HG03175 (cell line): Measurements from ENCODE around the gene AP4M1.

Experiments
- ATAC-seq: cut with Tn5 transposase; IDR thresholded peaks from one replicate; pipeline ENCODE4 v1.9.1; 2021; ENCODE audit warnings: mild to moderate bottlenecking, moderate library complexity; ENCODE audit not compliant: unreplicated experiment

Gene AP4M1

DNA sequence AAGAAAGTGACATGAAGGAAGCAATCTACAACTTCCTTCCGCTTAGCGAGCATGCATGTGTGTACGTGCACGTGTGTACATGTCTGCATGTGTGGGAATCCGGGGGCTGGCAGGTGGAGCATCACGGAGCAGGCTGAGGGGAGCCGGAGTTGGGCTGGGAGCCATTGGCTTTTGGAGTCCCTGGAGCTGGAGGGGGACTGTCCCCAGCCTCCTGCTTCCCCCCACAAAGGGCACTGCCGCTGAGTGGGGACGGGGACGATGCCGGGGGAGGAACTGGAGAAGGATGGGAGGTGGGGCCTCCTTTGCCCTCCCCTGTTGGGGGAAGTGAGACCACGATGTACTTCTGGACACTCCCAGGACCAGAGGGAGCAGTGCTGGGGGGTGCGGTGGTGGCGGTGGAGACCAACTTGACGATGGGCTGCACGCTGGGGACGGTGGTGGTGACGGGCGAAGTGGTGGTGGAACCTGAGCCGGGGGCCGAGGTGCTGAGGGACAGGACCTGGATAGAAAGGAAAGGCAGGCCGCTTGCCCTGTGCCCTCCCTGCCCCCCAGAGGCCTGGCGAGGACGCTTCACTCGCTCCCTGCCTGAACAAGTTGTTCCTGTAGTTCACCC lies 5.8 kb downstream of the AP4M1 start:
- no peak for ATAC-seq

DNA sequence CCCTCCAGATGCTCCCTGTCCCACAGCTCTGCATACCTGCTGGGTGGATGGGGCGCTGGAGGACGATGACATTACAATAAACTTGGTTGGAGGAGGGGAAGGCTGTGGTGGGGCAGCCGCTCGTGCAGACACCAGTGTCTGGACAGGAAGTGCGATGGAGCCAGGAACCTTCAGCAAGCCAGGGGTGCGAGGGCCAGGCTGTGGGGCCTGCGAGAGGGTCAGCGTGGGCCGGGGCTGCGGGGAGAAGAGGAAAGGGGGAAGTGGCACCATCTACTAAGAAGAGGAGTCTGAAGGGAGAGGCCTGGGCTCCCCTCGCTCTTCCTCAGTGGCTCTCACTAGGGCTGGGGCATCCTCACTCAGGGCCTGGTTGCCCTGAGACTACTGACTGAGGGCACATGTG lies 6.4 kb downstream of the AP4M1 start:
- no peak for ATAC-seq

DNA sequence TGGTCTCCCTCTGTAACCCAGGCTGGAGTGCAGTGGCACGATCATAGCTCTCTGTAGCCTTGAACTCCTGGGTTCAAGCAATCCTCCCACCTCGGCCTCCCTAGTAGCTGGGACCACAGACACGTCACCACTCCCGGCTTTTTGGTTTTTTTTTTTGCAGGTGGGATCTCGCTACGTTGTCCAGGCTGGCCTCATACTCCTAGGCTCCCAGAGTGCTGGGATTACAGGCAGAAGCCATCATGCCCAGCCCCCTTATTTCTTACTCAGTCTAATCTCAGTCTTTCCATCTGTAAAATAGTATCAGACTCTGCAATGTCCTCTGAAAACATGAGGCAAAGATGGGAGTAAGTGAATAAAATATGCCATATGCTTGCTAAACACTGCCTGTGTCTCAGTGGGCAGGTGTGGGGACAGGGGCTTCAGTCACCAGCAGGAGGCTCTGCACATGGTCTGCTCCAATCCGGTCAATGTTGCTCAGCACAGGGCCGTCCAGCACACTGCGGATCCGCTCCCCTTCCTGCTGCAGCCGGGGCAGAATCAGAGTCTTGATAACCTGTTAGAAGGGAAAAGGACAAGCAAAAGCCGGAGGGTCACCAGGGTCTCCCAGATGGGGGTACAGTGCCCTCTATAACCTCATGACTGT lies 8.2 kb downstream of the AP4M1 start:
- ATAC-seq, result no peak

DNA sequence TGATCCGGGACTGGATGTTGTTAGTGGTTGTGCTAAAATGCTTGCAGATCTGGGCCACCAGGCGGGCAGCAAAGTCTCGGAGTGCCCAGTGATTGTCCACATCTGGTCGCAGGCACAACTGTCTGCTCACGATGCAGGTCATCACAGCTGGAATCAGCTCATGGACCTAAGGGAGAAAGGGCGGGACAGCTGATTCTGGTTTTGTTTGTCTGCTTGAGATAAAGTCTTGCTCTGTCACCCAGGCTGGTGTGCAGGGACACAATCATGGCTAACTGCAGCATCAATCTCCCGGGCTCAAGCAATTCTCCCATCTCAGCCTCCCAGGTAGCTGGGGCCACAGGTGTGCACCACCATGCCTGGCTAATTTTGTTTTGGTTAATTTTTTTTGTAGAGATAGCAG lies 9.7 kb downstream of the AP4M1 start:
- no peak for ATAC-seq

DNA sequence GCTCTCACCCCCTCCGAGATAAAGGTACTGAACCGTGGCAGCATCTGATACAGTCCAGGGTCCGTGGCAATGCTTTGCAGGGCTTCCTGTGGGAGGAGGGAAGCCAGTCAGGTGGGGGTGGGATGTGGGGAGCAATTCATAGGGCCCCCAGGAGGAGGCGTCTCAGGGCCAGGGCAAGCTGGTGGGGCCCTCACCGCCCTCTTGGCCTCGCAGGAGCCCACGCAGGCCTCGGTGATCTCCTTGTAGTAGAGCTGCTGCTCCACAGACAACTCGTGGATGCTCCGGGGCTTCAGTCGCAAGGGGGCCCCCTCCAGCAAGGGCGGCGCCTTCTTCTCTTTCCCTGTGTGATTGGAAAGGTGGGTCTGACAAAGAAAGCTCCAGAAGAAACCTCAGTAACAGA lies 10.5 kb downstream of the AP4M1 start:
- ATAC-seq, result no peak

DNA sequence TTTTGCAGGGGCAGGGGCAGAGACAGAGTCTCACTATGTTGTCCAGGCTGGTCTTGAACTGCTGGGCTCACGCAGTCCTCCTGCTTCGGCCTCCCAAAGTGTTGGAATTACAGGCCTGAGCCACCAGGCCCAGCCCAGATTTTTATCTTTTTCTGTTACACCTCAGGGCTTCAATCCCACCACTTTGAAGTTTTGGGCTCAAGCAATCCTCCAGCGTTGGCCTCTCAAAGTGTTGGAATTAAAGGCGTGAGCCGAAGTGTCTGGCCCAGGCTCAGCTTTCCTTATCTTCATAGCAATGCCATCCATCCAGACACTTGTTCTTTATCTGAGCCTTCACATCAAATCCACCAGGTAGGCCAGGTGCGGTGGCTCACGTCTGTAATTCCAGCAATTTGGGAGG lies 13.6 kb downstream of the AP4M1 start:
- no peak for ATAC-seq

DNA sequence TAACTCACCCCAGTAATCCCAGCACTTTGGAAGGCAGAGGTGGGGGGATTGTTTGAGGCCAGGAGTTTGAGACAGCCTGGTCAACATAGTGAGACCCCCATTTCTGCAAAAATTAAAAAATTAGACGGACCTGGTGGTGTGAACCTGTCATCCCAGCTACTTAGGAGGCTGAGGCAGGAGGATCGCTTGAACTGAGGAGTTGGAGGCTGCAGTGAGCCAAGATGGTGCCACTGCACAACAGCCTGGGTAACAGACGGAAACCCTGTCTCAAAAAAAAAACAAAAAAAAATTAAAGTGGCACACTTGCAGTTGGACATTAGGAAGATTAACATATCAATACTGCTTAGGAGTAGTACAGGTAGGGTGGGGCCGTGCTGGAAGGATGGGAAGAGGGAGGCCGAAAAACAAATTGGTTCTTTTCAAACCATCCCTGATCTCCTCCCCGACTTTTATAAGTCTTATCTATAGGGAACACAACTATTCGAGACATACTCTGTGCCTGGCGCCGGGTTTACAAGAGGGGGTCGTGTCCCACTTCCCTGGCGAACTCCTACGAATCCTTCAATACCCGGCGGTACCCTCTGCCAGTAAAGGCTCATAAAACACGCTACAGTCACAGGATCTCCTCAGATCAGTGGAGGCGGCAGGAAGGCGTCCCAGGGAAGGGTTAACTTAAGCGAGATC lies 17.1 kb downstream of the AP4M1 start:
- no peak for ATAC-seq

DNA sequence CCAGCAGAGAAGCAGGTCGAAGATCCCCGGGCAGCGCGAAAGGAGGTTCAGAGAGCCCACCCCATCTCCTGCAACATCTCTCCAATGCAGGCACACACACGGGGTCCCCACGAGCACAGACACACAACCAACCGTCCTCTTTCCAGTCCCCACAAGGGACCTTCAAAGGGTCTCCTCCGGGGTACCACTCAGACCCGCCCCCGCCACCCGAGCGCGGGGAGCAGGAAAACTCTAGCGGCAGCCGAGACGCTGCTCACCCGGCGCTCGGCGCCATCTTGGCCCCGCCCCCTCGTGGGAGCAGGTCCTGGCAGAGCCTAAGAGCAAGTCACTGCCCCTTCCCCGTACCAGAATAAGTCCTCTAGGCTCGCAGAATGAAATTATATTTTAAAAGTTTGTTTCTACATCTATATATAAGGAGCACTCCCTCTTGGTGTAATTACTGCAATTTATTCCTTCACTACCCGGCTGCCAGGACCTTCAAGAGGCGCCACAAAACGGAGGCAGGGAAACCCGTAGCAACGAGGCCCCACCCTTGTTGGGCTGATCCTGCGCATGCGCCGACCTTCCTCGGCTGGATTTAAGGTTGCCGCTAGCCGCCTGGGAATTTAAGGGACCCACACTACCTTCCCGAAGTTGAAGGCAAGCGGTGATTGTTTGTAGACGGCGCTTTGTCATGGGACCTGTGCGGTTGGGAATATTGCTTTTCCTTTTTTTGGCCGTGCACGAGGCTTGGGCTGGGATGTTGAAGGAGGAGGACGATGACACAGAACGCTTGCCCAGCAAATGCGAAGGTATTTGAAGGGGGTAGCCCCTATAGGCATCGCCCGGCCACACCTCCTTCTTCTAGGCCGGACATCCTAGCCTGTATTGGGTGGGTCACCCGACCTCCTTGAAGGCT lies 17.9 kb downstream of the AP4M1 start, which contains the start of the genes CNPY4 and TAF6:
Gene CNPY4, plus strand, starts transcription at position 563 of the 898 bp plus-strand sequence. Its CDS starts 111 bp downstream, at position 674.
Gene TAF6, minus strand, starts transcription at position 287 of the 898 bp plus-strand sequence. CDS start 5,149 bp downstream, outside the sequence.
- ATAC-seq, result peak; percentile 70

DNA sequence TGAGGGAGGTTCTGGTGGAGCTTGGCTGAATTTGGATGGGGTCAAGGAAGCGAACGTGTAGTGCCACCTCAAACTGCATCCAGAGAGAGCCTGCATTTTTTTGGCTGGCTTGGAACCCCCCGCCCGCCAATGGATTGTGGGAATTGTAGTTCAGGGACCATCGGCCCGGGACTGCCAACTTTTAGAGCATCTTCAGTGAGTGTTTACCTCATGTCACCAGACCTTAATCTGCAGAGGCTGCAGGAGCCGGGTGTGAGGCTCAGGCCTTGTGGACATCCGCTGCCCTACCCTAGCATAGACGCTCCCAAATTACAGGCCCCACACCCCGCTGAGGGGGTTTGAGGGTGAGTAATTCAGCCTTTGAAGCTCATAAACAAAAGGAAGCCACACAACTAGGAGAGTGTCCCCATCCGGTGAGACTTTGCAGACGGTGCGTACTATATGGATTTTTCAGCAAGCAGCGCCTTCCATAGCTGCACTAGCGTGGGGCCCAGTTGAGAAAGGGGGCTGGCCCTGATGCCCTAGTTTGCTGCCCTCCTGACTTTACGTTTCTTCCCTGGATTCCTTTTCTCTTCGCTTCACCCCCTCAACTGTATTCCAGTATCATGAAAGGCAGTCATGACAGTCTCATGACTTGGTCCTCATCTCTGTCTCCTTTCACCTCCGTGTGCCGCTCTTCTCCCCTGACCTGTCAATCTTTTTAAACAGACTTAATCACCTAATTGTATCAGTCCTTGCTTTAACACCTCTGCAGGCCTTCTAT lies 18.7 kb downstream of the AP4M1 start:
- ATAC-seq, result peak; percentile 23

DNA sequence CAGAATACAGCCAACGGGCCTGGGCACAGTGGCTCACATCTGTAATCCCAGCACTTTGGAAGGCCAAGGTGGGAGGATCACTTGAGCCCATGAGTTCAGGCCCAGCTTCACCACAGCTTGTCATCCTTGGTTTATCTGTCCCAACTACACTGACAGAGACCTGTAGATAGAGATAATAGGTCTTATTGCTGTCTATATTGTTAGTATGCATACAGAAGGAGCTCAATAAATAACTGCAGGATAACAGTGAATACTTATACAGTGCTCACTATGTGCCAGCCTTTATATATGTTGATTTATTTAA lies 19.2 kb downstream of the AP4M1 start:
- ATAC-seq, result no peak

DNA sequence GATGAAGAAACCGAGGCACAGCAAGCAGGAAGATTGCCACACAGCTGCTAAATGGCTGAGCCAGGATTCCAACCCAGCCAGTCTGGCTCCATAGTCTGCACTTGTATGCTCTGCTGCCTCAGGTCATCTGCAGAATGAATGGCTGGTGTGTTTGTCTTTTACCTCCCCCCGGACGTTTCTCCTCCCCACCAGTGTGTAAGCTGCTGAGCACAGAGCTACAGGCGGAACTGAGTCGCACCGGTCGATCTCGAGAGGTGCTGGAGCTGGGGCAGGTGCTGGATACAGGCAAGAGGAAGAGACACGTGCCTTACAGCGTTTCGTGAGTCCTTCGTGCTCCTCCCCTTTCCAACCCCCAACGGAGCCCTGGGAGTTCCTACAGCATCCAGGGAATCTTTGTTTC lies 20.6 kb downstream of the AP4M1 start:
- ATAC-seq, result no peak

DNA sequence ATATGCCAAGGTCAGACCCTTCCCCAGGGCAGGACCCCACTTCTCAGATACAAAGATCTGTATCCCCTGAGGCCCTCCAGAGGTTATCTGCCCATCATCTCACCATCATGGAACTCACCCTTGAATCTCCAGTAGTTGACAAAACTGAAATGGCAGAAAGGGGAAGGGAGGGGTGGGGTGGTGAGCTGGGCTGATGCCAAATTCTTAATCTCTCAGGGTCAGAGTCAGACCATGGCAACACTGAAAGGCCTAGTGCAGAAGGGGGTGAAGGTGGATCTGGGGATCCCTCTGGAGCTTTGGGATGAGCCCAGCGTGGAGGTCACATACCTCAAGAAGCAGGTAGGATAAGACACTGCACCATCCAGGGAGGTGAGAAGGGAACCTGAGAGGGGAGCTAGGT lies 21.1 kb downstream of the AP4M1 start:
- ATAC-seq, result no peak

DNA sequence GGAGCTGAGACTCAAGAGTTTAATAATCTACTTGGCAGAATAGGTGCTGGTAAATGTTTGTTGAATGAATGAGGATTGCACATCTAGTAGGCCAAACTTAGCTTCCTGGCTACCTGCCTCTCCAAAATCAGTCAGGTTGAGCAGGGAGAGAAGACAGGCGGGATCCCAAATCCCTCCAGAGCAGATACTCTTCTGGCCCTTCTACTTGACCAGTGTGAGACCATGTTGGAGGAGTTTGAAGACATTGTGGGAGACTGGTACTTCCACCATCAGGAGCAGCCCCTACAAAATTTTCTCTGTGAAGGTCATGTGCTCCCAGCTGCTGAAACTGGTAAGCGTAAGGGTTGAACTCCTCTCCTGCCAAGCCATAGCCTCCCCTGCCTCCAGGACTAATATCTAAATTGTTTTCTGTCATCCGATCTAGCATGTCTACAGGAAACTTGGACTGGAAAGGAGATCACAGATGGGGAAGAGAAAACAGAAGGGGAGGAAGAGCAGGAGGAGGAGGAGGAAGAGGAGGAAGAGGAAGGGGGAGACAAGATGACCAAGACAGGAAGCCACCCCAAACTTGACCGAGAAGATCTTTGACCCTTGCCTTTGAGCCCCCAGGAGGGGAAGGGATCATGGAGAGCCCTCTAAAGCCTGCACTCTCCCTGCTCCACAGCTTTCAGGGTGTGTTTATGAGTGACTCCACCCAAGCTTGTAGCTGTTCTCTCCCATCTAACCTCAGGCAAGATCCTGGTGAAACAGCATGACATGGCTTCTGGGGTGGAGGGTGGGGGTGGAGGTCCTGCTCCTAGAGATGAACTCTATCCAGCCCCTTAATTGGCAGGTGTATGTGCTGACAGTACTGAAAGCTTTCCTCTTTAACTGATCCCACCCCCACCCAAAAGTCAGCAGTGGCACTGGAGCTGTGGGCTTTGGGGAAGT lies 23.1 kb downstream of the AP4M1 start:
- no peak for ATAC-seq

DNA sequence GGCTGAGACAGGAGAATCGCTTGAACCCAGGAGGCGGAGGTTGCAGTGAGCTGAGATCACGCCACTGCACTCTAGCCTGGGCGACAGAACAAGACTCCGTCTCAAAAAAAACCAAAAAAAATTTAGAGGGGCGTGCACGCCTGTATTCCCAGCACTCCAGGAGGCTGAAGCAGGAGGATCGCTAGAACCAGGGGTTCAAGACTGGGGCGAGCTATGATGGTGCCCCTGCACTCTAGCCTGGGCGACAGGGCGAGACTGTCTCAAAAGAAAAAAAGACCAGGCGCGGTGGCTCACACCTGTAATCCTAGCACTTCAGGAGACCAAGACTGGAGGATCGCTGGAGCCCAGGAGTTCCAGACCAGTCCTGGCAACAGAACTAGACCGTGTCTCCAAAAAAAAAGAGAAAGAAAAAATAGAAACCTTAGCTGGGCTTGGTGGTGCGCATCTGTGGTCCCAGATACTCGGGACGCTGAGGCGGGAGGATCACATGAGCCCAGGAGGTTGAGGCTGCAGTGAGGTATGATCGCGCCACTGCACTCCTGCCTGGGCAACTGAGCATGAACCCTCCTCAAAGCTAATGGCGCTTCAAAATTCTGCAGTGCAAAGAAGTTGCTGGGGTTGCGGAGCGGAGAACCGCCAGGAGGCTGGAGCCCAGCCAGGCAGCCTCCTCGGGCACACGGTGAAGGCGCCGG lies 24.9 kb downstream of the AP4M1 start:
- peak; percentile 4 for ATAC-seq

DNA sequence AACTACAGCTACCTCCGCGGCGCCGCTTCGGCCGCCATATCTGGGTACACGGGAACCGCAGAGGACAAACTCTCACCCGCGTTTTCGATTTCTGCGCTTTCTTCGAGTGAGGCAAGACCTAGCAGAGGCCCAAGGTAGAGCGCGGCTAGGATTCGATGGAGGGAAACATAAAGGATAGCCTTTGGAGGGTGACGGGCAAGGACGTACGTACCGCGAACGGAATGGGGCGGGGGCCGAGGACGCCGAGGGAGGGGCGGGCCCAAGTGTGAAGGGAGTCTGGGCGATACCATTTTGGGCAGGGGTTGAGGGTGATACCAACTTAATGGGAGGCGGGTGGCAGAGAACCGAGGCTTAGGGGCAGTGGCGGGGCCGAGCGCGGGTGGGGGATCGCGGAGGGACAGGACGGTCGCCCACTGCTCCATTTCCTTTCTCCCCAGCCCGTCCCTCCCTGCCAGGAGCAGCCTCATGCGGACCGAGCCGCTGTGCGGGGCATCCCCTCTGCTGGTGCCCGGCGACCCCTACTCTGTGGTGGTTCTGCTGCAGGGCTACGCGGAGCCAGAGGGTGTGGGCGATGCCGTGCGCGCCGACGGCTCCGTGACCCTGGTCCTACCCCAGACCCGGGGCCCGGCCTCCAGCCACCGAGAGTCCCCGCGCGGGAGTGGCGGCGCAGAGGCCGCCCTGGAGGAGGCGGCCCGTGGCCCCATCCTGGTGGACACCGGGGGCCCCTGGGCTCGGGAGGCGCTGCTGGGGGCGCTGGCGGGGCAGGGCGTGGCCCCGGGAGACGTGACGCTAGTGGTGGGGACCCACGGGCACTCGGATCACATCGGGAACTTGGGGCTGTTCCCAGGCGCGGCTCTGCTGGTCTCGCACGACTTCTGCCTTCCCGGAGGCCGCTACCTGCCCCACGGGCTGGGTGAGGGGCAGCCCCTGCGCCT lies 25.8 kb downstream of the AP4M1 start, which contains the start of gene MBLAC1:
Gene MBLAC1, plus strand, starts transcription at position 37 of the 935 bp plus-strand sequence. Its CDS starts 429 bp downstream, at position 466.
- peak; percentile 67 for ATAC-seq

DNA sequence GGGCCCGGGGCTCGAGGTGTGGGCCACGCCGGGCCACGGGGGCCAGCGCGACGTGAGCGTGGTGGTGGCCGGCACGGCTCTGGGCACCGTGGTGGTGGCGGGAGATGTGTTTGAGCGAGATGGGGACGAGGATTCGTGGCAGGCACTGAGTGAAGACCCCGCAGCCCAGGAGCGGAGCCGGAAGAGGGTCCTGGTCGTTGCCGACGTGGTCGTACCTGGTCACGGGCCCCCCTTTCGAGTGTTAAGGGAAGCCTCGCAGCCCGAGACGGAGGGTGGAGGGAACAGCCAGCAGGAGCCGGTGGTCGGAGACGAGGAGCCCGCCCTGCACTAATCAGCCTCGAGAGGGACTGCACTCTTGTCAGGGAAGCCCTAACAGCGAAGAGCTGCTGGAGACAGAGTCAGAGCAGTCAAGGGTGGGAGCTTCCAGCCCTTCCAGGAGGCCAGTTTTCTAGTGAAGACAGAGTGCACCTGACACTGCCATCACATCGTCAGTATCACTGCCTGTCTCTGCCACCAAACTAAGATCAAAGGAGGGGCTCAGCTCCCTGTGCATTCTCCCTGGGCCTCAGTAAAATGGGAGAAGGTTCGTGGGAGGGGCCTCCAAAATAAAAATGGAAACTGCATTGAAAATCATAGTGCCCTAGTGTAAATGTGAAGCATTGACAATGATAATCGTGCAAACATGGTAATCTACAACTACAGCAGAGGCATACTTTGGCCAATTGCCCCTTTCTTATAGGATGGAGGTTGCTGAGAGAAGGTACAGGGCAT lies 26.6 kb downstream of the AP4M1 start:
- ATAC-seq, result no peak

DNA sequence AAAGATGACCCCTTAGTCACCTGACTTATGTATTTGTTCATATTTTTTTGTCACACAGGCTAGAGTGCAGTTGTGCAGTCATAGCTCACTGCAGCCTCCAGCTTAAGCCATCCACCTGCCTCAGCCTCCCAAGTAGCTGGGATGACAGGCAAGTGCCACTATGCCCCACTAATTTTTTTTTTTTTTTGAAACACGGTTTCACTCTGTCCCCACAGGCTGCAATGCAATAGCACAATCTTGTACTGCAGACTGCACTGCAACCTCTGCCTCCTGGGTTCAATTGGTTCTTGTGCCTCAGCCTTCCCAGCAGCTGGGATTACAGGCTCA lies 27.2 kb downstream of the AP4M1 start:
- ATAC-seq, result no peak
